ENCODE results near the gene PLCL1.

The PLCL1 gene

DNA sequence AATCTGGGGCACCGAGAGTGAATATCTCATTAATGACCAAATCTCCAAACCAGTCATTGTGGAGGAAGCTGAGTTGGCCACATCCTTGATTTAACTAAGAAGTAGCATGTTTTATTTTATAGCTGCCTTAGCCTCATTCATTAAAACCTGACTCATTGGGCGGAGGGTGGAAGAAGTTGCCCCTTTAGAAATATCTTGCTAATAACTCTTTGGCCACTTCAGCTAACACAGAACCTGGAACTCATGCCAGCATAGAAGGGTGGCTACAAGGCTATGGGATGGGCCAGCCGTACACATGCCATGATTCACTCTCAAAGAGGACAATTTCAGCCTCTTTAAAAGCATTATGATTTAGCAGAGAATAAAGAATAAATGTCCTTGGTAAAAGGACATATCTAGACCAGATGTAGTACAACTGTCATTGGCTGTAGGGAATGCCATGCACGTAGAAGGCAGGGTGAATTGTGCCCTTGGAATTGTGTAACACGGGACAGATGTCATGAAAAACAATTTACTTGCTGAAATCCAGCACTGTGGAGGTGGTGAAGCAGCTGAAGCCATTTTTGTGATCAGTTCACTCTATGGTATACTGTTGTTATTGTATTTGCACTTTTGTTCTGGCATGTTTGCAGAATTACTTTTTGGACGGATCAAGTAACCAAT, 330.0 kb downstream of the PLCL1 start:
- DNase-seq = no peak

GRCh38 chr2:198135481-198135934, 331.1 kb downstream of the PLCL1 start:
- DNase-seq = no peak

DNA sequence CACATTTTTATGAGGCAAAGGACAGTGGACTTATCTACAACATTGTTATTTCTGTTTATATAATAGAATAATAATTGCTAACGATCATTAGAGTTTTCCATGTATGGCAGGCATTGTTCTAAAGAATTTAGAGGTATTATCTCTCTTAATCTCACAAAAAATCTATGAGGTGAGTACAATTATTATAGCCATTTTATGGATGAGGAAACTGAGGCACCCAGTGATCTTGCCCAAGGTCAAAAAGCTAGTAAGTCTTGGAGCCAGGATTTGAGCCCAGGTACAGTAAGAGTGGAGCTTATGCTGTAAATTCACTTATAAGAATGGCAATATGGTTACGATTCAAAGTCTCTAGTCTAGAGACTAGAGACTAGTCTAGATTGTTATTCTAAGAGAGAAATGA, 331.7 kb downstream of the PLCL1 start:
- no peak for DNase-seq

- no peak for DNase-seq
Observed at GRCh38 chr2:198137733-198138132, 333.3 kb downstream of the PLCL1 start.

DNA sequence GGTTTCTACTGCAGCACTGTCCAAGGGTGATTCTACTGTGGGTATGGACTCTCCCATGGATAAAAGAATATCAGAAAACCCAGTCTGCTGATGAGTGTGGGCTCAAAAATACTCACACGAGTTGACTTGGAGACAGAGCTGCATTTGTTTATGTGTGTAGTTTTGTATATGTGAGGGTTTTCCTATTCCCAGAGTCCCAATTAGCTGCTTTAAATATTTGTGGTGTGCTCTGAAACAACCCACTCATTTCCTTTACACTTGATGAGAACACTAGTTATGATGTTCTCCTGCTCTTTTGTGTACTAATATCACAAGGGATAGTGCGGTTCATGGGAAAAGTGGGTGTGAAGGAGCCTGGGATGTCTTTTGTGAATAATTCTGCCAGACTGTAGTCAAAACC, 337.3 kb downstream of the PLCL1 start:
- no peak for DNase-seq

DNA sequence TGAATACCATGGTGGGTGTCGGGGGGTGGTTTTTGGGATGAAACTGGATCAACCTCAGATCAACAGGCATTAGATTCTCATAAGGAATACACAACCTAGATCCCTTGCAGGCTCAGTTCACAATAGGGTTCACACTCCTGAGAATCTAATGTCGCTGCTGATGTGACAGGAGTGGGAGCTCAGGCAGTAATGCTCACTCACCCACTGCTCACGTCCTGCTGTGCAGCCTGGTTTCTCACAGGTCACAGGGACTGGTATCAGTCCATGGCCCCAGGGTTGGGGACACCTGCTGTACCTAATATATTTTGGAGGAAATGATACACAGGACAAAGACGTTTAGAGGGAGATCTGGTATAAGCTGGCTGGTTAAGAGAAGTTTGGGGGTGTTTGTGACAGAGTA, 338.8 kb downstream of the PLCL1 start:
- no peak for DNase-seq

DNA sequence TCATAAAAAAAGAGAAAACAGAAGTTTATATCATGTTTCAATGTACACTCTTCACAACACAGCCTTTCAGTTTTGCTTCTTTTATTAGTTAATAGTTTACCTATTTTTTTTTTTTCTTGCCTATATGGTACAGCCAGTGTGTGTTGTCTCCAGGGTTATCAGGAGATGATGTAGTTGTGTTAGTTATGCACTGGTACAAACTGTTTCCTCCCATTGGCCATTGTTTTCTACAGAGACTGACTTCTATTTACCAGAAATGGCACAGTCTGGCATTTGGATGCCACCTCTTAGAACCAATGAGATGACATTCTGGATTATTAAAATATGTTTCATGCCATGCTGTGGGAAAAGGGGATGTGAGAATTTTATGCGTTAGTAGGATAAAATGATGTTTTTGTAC, 339.4 kb downstream of the PLCL1 start:
- DNase-seq = no peak

- DNase-seq = no peak
Observed at GRCh38 chr2:198144660-198145059, 340.3 kb downstream of the PLCL1 start.

DNA sequence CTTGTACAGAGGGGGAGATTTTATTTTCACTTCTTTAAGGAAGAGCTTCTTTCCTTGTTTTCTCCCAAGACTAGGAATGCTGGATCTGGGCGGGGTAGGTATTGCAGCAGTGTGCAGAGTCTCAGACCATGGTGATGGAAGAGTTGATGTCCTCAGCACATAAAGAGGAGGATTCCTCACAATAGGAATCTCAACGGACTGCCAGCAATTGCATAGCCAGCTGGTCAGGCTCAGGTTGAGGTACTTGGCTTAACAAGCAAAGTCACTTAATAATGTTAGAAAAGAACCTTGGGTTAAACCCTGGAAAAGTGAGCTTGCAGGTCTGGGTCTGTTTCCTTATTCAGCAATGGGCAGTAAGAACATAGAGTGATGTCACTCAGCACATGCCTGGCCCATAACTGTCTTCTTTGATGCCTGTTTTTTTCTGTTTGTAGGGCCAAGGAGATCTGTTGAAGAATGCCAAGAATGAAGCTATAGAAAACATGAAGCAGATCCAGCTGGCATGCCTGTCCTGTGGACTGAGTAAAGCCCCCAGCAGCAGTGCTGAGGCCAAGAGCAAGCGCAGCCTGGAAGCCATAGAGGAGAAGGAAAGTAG, 342.1 kb downstream of the PLCL1 start:
- no peak for DNase-seq

GRCh38 chr2:198157314-198157713, 352.9 kb downstream of the PLCL1 start:
- DNase-seq = no peak

DNA sequence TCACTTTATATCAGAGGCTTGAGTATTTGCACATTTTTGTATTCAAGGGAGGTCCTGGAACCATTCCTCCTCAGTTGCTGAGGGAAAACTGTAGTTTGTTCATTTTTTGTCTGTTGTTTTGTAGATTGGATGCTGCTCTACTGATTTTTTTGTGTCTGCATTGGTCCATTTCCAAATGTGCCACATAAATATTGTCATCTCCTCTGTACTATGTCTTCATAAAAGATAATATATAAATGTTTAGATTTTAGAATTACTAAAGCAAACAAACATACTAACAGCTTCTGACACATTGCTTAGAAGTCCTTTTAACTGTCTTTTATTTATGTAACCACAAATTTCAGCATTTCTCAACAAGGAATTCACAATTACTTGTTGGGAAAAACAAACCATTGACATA, 356.8 kb downstream of the PLCL1 start:
- DNase-seq = no peak

DNA sequence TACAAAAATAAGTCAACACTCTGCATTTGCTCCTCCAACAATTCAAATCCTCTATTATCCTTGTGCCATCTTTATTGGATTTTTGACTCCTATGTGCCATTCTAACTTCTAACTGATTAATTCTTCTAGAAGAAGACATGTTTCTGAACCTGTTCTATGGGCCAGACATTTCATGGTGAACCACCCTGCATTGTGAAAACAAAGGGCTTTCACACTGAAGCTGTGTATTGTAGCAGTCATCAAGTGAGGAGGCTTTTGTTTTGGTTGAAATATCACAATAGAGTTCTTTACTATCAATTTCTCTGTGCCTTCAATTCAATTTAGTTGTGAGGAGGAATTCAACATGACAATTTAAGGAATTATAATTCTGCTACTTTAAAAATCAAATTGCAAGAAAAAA, 357.9 kb downstream of the PLCL1 start:
- no peak for DNase-seq

DNA sequence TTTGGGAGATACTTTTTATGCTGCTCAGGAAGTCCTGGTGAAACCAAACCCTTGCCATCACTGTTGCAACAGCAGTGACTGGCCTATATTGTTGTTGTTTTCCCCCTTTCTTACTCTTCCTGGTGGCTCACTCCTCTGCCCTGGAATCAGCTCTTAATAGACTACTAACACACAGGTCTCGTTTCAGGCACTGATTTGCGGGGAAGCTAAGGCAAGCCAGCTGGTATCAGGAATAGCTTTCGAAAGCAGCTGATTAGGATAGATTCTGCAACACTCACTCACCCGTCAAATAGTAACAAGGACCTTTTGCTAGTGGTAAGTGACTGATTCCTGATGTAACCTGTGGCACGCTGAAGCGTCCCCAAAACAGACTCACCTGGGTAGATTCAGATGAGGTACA, 360.4 kb downstream of the PLCL1 start:
- no peak for DNase-seq

DNA sequence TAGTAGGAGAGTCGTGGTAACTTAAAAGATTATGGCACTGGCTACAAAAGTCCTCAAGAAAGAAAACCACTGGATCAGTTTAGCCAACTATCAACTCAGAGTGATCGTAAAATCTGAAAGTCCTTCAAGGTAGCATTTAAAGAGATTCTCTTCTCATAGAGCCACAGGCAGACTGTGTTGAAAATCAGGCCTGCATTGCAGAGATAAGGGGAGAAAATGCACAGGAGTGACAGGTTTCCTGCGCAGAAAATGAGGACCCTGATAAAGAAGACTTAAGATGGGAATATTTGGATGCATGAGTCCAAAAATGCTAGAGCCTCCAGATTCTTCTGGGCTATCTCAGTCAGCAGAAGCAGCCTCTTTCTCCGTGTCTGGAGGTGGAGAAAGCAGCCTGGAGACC, 360.9 kb downstream of the PLCL1 start:
- no peak for DNase-seq

DNA sequence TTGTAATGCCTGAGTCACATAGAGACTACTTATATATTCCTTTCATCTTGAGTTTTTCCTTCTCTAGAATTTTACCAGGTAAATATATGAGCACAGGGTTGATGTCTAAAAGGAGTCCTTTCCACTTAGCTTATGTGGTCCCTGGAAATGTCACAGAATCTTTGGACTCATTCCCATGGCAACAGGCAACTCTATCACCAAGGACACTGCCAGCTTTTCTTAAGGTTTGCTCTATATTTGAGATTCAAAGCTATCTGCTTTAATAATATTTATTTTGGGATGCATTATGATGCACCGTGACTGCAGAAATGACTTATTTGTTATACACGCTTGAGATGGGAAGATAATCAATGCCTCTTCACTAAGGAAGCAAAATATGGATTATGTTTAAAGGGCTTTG, 363.0 kb downstream of the PLCL1 start:
- no peak for DNase-seq

DNA sequence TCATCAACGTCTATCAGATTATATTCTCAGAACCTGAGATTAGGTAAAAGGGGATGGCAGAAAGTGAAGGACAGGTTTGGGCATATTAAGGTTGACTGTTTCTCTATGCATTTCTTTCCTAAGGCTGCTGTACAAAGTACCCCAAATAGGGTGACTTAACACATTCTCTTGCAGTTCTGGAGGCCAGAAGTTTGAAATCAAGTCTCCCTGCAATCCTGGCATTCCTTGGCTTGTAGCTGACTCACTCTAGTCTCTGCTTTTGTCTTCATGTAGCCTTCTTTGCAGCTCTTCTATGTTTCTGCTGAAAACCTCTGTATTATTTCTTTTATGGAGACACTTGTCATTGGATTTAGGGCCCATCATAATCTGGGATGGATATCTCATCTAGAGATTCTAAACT, 364.3 kb downstream of the PLCL1 start:
- no peak for DNase-seq

GRCh38 chr2:198173242-198173641, 368.8 kb downstream of the PLCL1 start:
- DNase-seq = no peak

DNA sequence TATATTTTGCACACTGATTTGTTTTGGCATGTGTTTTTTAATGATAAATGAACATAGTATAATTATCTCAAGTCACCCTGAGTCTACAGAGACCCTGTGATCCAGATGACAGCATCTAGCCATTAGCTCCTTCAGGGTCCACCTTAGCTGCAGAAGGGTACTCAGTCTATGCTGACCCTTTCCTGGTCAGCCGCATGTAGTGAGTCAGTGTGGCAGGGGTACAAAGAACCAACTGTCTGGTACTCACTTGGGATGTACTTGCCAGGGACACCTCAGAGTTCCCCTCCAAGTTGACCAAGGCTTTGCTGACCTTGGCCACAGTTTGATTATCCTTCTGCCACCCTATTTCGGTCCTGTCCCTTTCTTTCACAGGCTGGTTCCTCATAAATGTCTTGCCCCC, 369.5 kb downstream of the PLCL1 start:
- no peak for DNase-seq

DNA sequence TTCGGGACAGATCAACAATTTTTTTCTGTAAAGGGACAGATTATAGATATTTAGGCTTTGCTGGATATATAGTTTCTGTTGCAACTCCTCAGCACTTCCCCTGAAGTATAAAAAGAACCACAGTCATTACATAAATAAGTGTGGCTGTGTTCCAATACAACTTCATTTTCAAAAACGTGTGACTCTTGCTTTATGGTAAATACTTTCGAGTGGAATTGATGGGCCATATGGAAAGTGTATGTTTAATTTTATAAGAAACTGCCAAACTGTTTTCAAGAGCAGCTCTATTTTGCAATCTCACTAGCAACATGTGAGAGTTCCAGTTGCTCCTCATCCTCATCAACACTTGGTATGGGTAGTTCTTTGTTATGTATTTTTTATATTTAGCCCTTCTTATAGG, 370.9 kb downstream of the PLCL1 start:
- DNase-seq = no peak

DNA sequence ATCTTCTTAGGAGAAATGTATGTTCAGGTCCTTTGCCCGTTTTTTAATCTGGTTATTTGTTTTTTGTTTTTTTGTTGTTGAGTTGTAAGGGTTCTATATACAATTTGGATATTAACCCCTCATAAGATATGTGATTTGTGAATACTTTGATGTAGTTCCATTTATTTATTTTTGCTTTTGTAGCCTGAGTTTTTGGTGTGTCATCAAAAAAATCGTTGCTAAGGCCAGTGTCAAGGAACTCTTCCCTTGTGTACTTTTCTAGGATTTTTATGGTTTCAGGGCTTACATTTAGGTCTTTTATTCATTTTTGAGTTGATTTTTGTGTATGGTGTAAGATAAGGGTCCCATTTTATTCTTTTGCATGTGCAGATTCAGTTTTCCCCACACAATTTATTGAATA, 372.6 kb downstream of the PLCL1 start:
- no peak for DNase-seq

DNA sequence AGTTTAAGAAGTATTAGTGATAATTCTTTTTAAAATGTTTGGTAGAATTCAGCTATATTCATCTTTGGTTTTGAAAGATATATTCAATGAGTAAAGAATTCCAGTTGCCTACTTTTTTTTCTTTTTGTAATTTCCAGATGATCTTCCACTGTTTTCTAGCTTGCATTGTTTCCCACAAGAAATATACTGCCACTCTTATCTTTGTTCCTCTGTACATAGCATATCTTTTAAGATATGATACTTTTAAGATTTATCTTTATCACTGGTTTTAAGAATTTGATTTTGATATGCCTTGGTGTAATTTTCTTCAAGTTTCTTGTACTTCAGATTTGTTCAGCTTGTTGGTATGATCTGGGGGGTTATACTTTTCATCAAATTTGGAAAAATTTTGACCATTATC, 374.4 kb downstream of the PLCL1 start:
- no peak for DNase-seq

- DNase-seq = no peak
Observed at GRCh38 chr2:198186257-198186656, 381.9 kb downstream of the PLCL1 start.

DNA sequence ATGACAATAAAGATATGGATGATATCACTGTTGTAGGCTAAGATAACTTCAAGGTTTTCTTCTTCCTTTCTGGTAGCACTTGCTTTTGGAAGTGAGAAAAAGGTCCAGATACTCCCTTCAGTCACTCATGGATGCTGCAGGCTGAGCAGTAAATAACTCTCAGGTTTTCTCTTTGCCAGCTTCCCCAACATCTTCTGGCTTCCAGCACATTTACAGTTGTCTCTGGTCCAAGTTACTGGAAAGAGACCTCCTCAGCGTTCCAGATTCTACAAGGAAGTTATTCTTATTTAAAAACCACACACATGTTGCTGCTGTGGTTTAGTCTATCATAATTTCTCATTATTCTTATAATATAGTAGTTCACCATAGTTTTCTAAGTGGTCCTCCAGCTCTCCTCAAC, 383.4 kb downstream of the PLCL1 start:
- DNase-seq = no peak

GRCh38 chr2:198188982-198189381, 384.6 kb downstream of the PLCL1 start:
- no peak for DNase-seq

GRCh38 chr2:198191651-198192050, 387.3 kb downstream of the PLCL1 start:
- no peak for DNase-seq
